GM23248 (cell line): Measurements from ENCODE around the gene CLIC5.

Experiments used
- EZH2 ChIP-seq: fragments of 200-600 bp; sonication (generic); IDR thresholded peaks from 2 replicates; pipeline ENCODE4 v1.6.1; 2018; ENCODE audit warnings: antibody characterized with exemption, mild to moderate bottlenecking; ENCODE audit not compliant: insufficient read depth, poor library complexity, severe bottlenecking
- EZH2phosphoT487 ChIP-seq: fragments of 200-600 bp; sonication (generic); IDR thresholded peaks from 2 replicates; pipeline ENCODE4 v1.6.1; 2018; ENCODE audit warnings: antibody characterized with exemption, moderate library complexity, mild to moderate bottlenecking, low read depth; ENCODE audit not compliant: insufficient read depth

- TF ChIP-seq EZH2 (no peak), EZH2phosphoT487 (no peak)
These were observed 94.7 kb downstream of the CLIC5 start for GRCh38 chr6:45920819-45921511.
